Measurements from ENCODE around the gene NSD1.

The NSD1 gene

GRCh38 chr5:177288191-177288590, 154.6 kb downstream of the NSD1 start:
- no peak for TF ChIP-seq CTCF (IDR thresholded peaks at IDR 0.05; ENCODE audit: extremely low read depth, insufficient read depth, missing control alignments)
- in situ Hi-C loops (cut with MboI; ENCODE audit: low pct_unique_long_range_greater_than_20kb, low sequenced_read_pairs, unreplicated experiment): no loop called here
- DNase-seq (ENCODE audit: low spot score): no peak

- in situ Hi-C loops (cut with MboI; ENCODE audit: low pct_unique_long_range_greater_than_20kb, low sequenced_read_pairs, unreplicated experiment): no loop called here
- no peak for TF ChIP-seq CTCF (IDR thresholded peaks at IDR 0.05; ENCODE audit: extremely low read depth, insufficient read depth, missing control alignments)
- no peak for DNase-seq (ENCODE audit: low spot score)
These were observed 157.4 kb downstream of the NSD1 start for GRCh38 chr5:177290816-177291596.

GRCh38 chr5:177291735-177292134, 158.2 kb downstream of the NSD1 start:
- DNase-seq (ENCODE audit: low spot score): no peak
- no peak for TF ChIP-seq CTCF (IDR thresholded peaks at IDR 0.05; ENCODE audit: extremely low read depth, insufficient read depth, missing control alignments)
- in situ Hi-C loops (cut with MboI; ENCODE audit: low pct_unique_long_range_greater_than_20kb, low sequenced_read_pairs, unreplicated experiment): no loop called here

- DNase-seq (ENCODE audit: low spot score): no peak
- in situ Hi-C loops (cut with MboI; ENCODE audit: low pct_unique_long_range_greater_than_20kb, low sequenced_read_pairs, unreplicated experiment): no loop called here
- TF ChIP-seq CTCF (IDR thresholded peaks at IDR 0.05; ENCODE audit: extremely low read depth, insufficient read depth, missing control alignments): no peak
These were observed 160.4 kb downstream of the NSD1 start for GRCh38 chr5:177293819-177294581.

- DNase-seq (ENCODE audit: low spot score): no peak
- in situ Hi-C loops (cut with MboI; ENCODE audit: low pct_unique_long_range_greater_than_20kb, low sequenced_read_pairs, unreplicated experiment): no loop called here
- TF ChIP-seq CTCF (IDR thresholded peaks at IDR 0.05; ENCODE audit: extremely low read depth, insufficient read depth, missing control alignments): no peak
These were observed 161.1 kb downstream of the NSD1 start for GRCh38 chr5:177294632-177295031.

GRCh38 chr5:177295924-177296323, 162.4 kb downstream of the NSD1 start:
- no peak for DNase-seq (ENCODE audit: low spot score)
- in situ Hi-C loops (cut with MboI; ENCODE audit: low pct_unique_long_range_greater_than_20kb, low sequenced_read_pairs, unreplicated experiment): no loop called here
- TF ChIP-seq CTCF (IDR thresholded peaks at IDR 0.05; ENCODE audit: extremely low read depth, insufficient read depth, missing control alignments): no peak

Measured in GM13977 (cell line).